ENCODE results near the gene SLC16A7.

The SLC16A7 gene

DNA sequence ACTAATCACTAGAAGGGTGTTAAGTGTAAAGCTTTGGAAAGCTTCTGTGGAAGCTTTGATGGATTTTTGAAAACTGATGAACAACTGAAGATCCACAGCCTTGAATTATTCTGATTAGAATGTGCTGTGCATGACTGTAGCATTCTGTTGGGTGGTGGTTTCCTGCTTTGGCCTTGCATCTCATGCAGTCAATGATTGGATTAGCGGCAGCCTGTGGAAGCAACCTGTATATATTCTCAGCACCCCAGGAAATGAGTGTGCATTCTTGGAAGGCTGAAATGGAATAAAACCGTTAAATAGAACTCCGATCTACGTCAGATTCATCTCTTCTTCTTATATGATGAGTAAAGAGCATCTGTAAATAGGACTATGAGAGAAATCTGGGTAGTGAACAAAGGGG lies 120.2 kb downstream of the SLC16A7 start:
- Histone ChIP-seq H3K4me1 (ENCODE audit: control insufficient read depth, insufficient read depth, low read length) (no peaks in the 10 kb centered on the region), H3K9ac (ENCODE audit: low read depth, low read length) (no peak overlapping the region), H3K9me3 (ENCODE audit: control insufficient read depth, insufficient read depth, low read length) (no peaks in the 10 kb centered on the region), H3K4me3 (ENCODE audit: low read depth, low read length) (no peak overlapping the region), H3K27me3 (ENCODE audit: control insufficient read depth, insufficient read depth, low read length) (no peaks in the 10 kb centered on the region), H3K36me3 (ENCODE audit: control insufficient read depth, insufficient read depth, low read length) (no peaks in the 10 kb centered on the region)

DNA sequence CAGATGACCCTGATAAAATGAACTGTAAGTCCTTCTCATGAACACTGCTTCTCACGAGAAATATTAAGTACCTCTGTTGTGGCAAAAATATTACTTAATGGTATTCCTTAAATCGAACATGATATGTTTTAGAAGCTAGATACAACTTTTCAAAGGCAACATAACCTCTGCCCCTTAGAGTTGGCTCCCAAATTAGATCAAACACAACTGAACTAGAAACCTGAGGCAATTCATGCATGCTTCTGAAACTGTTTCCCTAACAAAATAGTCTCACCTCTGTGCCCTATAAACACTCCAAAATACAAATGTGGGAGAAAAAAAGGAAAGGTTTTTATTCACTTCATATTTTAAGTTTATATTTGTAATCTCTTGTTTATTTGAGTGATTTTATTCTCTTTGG lies 121.6 kb downstream of the SLC16A7 start:
- no peaks in the 10 kb centered on the region for H3K36me3 ChIP-seq (ENCODE audit: control insufficient read depth, insufficient read depth, low read length)
- H3K27me3 ChIP-seq (ENCODE audit: control insufficient read depth, insufficient read depth, low read length) = no peaks in the 10 kb centered on the region
- no peak overlapping the region for H3K9ac ChIP-seq (ENCODE audit: low read depth, low read length)
- H3K4me1 ChIP-seq (ENCODE audit: control insufficient read depth, insufficient read depth, low read length) = no peaks in the 10 kb centered on the region
- no peak overlapping the region for H3K4me3 ChIP-seq (ENCODE audit: low read depth, low read length)
- H3K9me3 ChIP-seq (ENCODE audit: control insufficient read depth, insufficient read depth, low read length) = no peaks in the 10 kb centered on the region

GRCh38 chr12:59719701-59720100 lies 123.9 kb downstream of the SLC16A7 start:
- no peak overlapping the region for H3K4me3 ChIP-seq (ENCODE audit: low read depth, low read length)
- no peaks in the 10 kb centered on the region for H3K27me3 ChIP-seq (ENCODE audit: control insufficient read depth, insufficient read depth, low read length)
- H3K9me3 ChIP-seq (ENCODE audit: control insufficient read depth, insufficient read depth, low read length) = no peaks in the 10 kb centered on the region
- H3K4me1 ChIP-seq (ENCODE audit: control insufficient read depth, insufficient read depth, low read length) = no peaks in the 10 kb centered on the region
- no peak overlapping the region for H3K9ac ChIP-seq (ENCODE audit: low read depth, low read length)
- no peaks in the 10 kb centered on the region for H3K36me3 ChIP-seq (ENCODE audit: control insufficient read depth, insufficient read depth, low read length)

DNA sequence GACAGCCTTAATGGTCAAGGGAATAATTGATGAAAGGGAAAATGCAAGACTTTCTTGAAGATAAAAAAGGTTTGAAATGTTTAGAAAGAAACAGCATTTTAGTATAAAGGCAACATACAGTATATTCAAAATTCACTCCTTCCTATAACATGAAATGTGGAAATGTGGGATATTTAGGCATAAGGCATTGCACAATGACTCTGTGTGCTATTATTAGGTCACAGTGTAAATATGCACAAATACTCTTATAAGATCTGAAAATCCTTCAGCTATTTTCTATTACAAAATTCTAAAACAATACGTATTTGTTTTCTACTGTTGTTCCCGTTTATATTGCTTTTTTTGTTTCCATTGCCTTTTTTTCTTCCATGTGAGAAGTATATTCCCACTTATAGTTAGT lies 127.7 kb downstream of the SLC16A7 start:
- no peaks in the 10 kb centered on the region for H3K27me3 ChIP-seq (ENCODE audit: control insufficient read depth, insufficient read depth, low read length)
- H3K4me1 ChIP-seq (ENCODE audit: control insufficient read depth, insufficient read depth, low read length) = no peaks in the 10 kb centered on the region
- H3K36me3 ChIP-seq (ENCODE audit: control insufficient read depth, insufficient read depth, low read length) = no peaks in the 10 kb centered on the region
- no peaks in the 10 kb centered on the region for H3K9me3 ChIP-seq (ENCODE audit: control insufficient read depth, insufficient read depth, low read length)
- H3K4me3 ChIP-seq (ENCODE audit: low read depth, low read length) = no peak overlapping the region
- H3K9ac ChIP-seq (ENCODE audit: low read depth, low read length) = no peak overlapping the region

GRCh38 chr12:59724011-59724695 lies 128.3 kb downstream of the SLC16A7 start:
- Histone ChIP-seq H3K36me3 (ENCODE audit: control insufficient read depth, insufficient read depth, low read length) (no peaks in the 10 kb centered on the region), H3K4me3 (ENCODE audit: low read depth, low read length) (no peak overlapping the region), H3K4me1 (ENCODE audit: control insufficient read depth, insufficient read depth, low read length) (no peaks in the 10 kb centered on the region), H3K9ac (ENCODE audit: low read depth, low read length) (no peak overlapping the region), H3K9me3 (ENCODE audit: control insufficient read depth, insufficient read depth, low read length) (no peaks in the 10 kb centered on the region), H3K27me3 (ENCODE audit: control insufficient read depth, insufficient read depth, low read length) (no peaks in the 10 kb centered on the region)

DNA sequence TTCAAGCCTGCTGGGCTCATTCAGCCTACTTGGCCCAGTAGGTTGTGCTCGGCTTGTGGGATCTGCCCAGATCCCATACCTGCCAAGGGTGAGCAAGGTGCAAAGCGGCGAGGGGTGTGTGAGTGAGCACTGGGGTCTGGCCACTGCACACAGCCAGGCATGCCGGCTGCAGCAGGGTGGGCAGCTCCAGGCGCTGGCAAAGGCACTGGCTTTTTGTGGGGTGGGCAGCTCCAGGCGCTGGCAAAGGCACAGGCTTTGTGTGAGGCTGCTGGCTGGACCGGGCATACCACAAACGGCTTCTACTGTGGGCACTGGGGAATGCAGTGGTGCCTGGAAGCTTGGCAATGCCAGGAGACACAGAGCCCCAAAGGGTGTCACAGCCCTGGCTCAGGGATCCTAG lies 137.4 kb downstream of the SLC16A7 start:
- Histone ChIP-seq H3K27me3 (ENCODE audit: control insufficient read depth, insufficient read depth, low read length) (no peaks in the 10 kb centered on the region), H3K9ac (ENCODE audit: low read depth, low read length) (no peak overlapping the region), H3K4me3 (ENCODE audit: low read depth, low read length) (no peak overlapping the region), H3K9me3 (ENCODE audit: control insufficient read depth, insufficient read depth, low read length) (no peaks in the 10 kb centered on the region), H3K4me1 (ENCODE audit: control insufficient read depth, insufficient read depth, low read length) (no peaks in the 10 kb centered on the region), H3K36me3 (ENCODE audit: control insufficient read depth, insufficient read depth, low read length) (no peaks in the 10 kb centered on the region)

DNA sequence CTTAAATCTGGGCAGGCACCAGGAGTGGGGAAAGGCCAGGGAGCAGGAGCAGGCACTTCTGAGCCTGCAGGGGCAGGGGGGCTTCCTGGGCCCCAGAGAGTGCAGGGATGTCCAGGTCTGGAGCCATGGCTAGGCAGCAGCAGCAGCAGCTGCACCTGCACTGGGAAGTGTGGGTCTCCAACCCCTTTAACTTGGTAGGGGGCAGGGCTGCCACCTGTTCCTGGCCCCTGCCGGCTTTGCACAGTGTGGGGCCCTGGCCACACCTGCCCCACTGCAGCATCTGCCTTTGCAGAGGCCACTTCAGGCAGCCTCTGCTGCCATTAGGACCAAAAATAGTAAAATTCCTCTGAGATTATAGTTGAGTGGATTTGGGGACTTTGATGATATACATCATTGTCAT lies 138.5 kb downstream of the SLC16A7 start:
- Histone ChIP-seq H3K9me3 (ENCODE audit: control insufficient read depth, insufficient read depth, low read length) (no peaks in the 10 kb centered on the region), H3K36me3 (ENCODE audit: control insufficient read depth, insufficient read depth, low read length) (no peaks in the 10 kb centered on the region), H3K9ac (ENCODE audit: low read depth, low read length) (no peak overlapping the region)

GRCh38 chr12:59735231-59735630 lies 139.4 kb downstream of the SLC16A7 start:
- Histone ChIP-seq H3K4me1 (ENCODE audit: control insufficient read depth, insufficient read depth, low read length) (no peaks in the 10 kb centered on the region), H3K4me3 (ENCODE audit: low read depth, low read length) (no peak overlapping the region), H3K9me3 (ENCODE audit: control insufficient read depth, insufficient read depth, low read length) (no peaks in the 10 kb centered on the region), H3K36me3 (ENCODE audit: control insufficient read depth, insufficient read depth, low read length) (no peaks in the 10 kb centered on the region), H3K27me3 (ENCODE audit: control insufficient read depth, insufficient read depth, low read length) (no peaks in the 10 kb centered on the region), H3K9ac (ENCODE audit: low read depth, low read length) (no peak overlapping the region)

More for the DNA sequence above, 138.5 kb downstream of the SLC16A7 start:
- no peaks in the 10 kb centered on the region for H3K4me1 ChIP-seq (ENCODE audit: control insufficient read depth, insufficient read depth, low read length)
- H3K27me3 ChIP-seq (ENCODE audit: control insufficient read depth, insufficient read depth, low read length) = no peaks in the 10 kb centered on the region
- no peak overlapping the region for H3K4me3 ChIP-seq (ENCODE audit: low read depth, low read length)

DNA sequence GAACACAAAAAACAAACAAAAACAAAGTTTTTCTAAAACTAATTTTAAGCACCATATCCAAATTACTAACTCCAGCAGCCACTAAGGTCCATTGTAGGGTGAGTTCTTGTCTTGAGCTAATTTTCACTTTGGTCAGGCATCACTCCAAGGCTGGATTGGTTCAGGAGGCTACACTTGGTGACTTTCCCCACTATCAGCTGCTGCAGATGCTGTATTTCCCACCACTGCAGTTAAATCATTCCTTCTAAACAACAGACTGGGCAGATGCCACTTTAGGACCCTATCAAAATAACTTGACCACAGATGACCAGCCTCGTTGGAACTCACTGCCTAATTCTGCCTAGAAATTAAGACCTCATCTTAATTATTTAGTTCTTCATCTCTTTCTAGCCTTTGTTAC lies 140.5 kb downstream of the SLC16A7 start:
- Histone ChIP-seq H3K27me3 (ENCODE audit: control insufficient read depth, insufficient read depth, low read length) (no peaks in the 10 kb centered on the region), H3K36me3 (ENCODE audit: control insufficient read depth, insufficient read depth, low read length) (no peaks in the 10 kb centered on the region), H3K4me1 (ENCODE audit: control insufficient read depth, insufficient read depth, low read length) (no peaks in the 10 kb centered on the region), H3K4me3 (ENCODE audit: low read depth, low read length) (no peak overlapping the region), H3K9me3 (ENCODE audit: control insufficient read depth, insufficient read depth, low read length) (no peaks in the 10 kb centered on the region), H3K9ac (ENCODE audit: low read depth, low read length) (no peak overlapping the region)

DNA sequence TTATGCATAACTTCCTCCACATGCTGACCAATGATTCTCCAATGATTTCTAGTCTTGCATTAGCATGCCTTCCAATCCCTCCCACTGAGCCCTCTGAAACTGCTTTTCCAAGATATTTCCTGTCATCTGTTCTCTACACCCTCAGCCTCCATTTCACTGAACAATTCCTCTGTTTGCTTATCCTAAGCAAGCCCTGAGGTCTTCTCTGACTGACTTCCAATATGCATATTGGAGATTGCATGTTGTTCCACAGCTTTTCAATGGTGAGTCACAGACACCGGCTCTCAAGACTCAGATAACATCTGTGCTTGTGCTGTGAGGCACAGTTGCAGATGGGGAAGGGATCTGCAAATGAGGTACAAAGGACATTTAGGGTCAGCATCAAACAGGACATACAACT lies 141.0 kb downstream of the SLC16A7 start:
- Histone ChIP-seq H3K4me3 (ENCODE audit: low read depth, low read length) (no peak overlapping the region), H3K9me3 (ENCODE audit: control insufficient read depth, insufficient read depth, low read length) (no peaks in the 10 kb centered on the region), H3K9ac (ENCODE audit: low read depth, low read length) (no peak overlapping the region), H3K27me3 (ENCODE audit: control insufficient read depth, insufficient read depth, low read length) (no peaks in the 10 kb centered on the region), H3K4me1 (ENCODE audit: control insufficient read depth, insufficient read depth, low read length) (no peaks in the 10 kb centered on the region), H3K36me3 (ENCODE audit: control insufficient read depth, insufficient read depth, low read length) (no peaks in the 10 kb centered on the region)

GRCh38 chr12:59737725-59738463 lies 142.1 kb downstream of the SLC16A7 start:
- Histone ChIP-seq H3K9me3 (ENCODE audit: control insufficient read depth, insufficient read depth, low read length) (no peaks in the 10 kb centered on the region), H3K4me1 (ENCODE audit: control insufficient read depth, insufficient read depth, low read length) (no peaks in the 10 kb centered on the region), H3K9ac (ENCODE audit: low read depth, low read length) (no peak overlapping the region), H3K4me3 (ENCODE audit: low read depth, low read length) (no peak overlapping the region), H3K27me3 (ENCODE audit: control insufficient read depth, insufficient read depth, low read length) (no peaks in the 10 kb centered on the region), H3K36me3 (ENCODE audit: control insufficient read depth, insufficient read depth, low read length) (no peaks in the 10 kb centered on the region)

DNA sequence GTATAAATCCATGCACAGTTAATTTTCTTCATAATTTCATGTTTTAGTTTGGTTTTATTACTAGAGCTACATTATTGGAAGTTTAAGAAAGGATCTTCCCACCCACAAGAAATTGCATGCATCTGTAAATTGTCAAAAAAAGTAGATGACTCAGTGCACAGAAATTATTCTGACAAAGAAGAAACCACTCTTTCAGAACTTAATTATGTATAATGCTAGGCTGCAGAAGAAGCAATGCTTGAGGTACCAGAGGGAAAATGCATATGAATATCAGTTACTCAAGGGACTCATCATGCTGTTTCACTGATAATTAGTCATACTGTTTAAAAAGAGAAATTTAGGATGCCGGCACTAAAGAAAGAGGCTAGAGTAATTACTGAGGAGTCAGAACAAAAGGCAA lies 147.0 kb downstream of the SLC16A7 start:
- H3K4me3 ChIP-seq (ENCODE audit: low read depth, low read length) = no peak overlapping the region
- no peaks in the 10 kb centered on the region for H3K4me1 ChIP-seq (ENCODE audit: control insufficient read depth, insufficient read depth, low read length)
- H3K27me3 ChIP-seq (ENCODE audit: control insufficient read depth, insufficient read depth, low read length) = no peaks in the 10 kb centered on the region
- H3K36me3 ChIP-seq (ENCODE audit: control insufficient read depth, insufficient read depth, low read length) = no peaks in the 10 kb centered on the region
- H3K9me3 ChIP-seq (ENCODE audit: control insufficient read depth, insufficient read depth, low read length) = no peaks in the 10 kb centered on the region
- H3K9ac ChIP-seq (ENCODE audit: low read depth, low read length) = no peak overlapping the region

Measured in iPS-15b (cell line).